ENCODE measurements around the gene MAD2L2. TPM values are rescaled to one million over a fixed set of nuclear protein-coding genes. Genes with fewer than 3 reads are reported as not detected.

Gene MAD2L2
- total RNA-seq, 1 experiment from 2014 or later, result 127 TPM

DNA sequence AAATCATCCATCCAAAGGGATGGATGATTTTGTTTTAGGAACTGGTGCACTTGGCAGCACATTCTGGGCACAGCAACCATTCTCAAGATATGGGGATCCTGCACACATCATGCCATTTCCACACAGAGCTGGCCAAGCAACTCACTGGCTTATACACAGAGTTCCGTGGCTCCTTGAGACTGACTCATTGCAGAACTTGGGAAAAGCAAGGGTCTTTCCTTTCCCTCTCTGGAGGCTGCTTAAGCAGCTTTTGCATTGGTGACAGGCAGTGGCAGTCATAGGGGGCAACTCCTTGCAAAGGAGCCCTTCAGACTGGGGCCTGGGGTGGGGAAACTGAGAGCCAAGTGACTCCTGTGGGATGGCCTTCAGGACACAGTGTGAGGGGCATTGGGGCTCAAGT, 1.9 kb upstream of the MAD2L2 start:
- H3K9ac ChIP-seq (ENCODE audit: low read length), result no peak overlapping the region
- no peaks in the 10 kb centered on the region for H4K20me1 ChIP-seq (ENCODE audit: low read length)
- ATAC-seq (no peak), DNase-seq (no peak)
- no peak overlapping the region for H3K27ac ChIP-seq (ENCODE audit: low read length)
- H3K79me2 ChIP-seq (ENCODE audit: low read length), result no peaks in the 10 kb centered on the region
- no peak overlapping the region for H2AFZ ChIP-seq (ENCODE audit: low read length)
- TF ChIP-seq, protein P1, sequence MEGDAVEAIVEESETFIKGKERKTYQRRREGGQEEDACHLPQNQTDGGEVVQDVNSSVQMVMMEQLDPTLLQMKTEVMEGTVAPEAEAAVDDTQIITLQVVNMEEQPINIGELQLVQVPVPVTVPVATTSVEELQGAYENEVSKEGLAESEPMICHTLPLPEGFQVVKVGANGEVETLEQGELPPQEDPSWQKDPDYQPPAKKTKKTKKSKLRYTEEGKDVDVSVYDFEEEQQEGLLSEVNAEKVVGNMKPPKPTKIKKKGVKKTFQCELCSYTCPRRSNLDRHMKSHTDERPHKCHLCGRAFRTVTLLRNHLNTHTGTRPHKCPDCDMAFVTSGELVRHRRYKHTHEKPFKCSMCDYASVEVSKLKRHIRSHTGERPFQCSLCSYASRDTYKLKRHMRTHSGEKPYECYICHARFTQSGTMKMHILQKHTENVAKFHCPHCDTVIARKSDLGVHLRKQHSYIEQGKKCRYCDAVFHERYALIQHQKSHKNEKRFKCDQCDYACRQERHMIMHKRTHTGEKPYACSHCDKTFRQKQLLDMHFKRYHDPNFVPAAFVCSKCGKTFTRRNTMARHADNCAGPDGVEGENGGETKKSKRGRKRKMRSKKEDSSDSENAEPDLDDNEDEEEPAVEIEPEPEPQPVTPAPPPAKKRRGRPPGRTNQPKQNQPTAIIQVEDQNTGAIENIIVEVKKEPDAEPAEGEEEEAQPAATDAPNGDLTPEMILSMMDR (conservative IDR thresholded peaks at IDR 0.05; ENCODE audit: low read depth, low read length), result no peak
- TF ChIP-seq EZH2phosphoT487 (IDR thresholded peaks at IDR 0.05; ENCODE audit: borderline replicate concordance, low read length) (no peak), EZH2 (IDR thresholded peaks at IDR 0.05; ENCODE audit: low read length, unreplicated experiment) (no peak)
- peaks cover 4% of the 10 kb centered on the region; the same call in 1 of the 2 replicates for H3K4me1 ChIP-seq (ENCODE audit: insufficient read depth, low read length)
- H3K4me3 ChIP-seq (ENCODE audit: low read length), result no peak overlapping the region
- no peaks in the 10 kb centered on the region for H3K36me3 ChIP-seq (ENCODE audit: low read depth, low read length)
- H3K4me2 ChIP-seq (ENCODE audit: low read length), result no peak overlapping the region
- H3F3A ChIP-seq (ENCODE audit: low read length, unreplicated experiment), result no peaks in the 10 kb centered on the region
- ChIA-PET POLR2A (ENCODE audit: unreplicated experiment) (interaction anchor here (0.5 kb wide), 1 partner anchor 120 kb away, joined by 5 read pairs; no protein-coding TSS in a partner anchor), CTCF (no interaction called here)
- intact Hi-C loops (cut with micrococcal nuclease), result no loop called here
- no peaks in the 10 kb centered on the region for H3K9me2 ChIP-seq (replicated peaks; ENCODE audit: low read length)
- BruUV-seq (replicated peaks), result no TSS peak
- H3K9me3 ChIP-seq (ENCODE audit: low read length), result no peaks in the 10 kb centered on the region
- H3K27me3 ChIP-seq (ENCODE audit: low read length), result no peaks in the 10 kb centered on the region

GRCh38 chr1:11682287-11682771, 1.4 kb upstream of the MAD2L2 start:
- Histone ChIP-seq H3K9ac (ENCODE audit: low read length) (no peak overlapping the region), H3F3A (ENCODE audit: low read length, unreplicated experiment) (no peaks in the 10 kb centered on the region), H3K4me2 (ENCODE audit: low read length) (no peak overlapping the region), H3K79me2 (ENCODE audit: low read length) (no peaks in the 10 kb centered on the region), H4K20me1 (ENCODE audit: low read length) (no peaks in the 10 kb centered on the region), H3K36me3 (ENCODE audit: low read depth, low read length) (no peaks in the 10 kb centered on the region), H3K27ac (ENCODE audit: low read length) (no peak overlapping the region), H3K9me2 (replicated peaks; ENCODE audit: low read length) (no peaks in the 10 kb centered on the region), H3K4me1 (ENCODE audit: insufficient read depth, low read length) (peaks cover 4% of the 10 kb centered on the region; the same call in 1 of the 2 replicates), H2AFZ (ENCODE audit: low read length) (no peak overlapping the region), H3K27me3 (ENCODE audit: low read length) (no peaks in the 10 kb centered on the region), H3K9me3 (ENCODE audit: low read length) (no peaks in the 10 kb centered on the region), H3K4me3 (ENCODE audit: low read length) (no peak overlapping the region)
- DNase-seq (no peak), ATAC-seq (no peak)
- intact Hi-C loops (cut with micrococcal nuclease), result no loop called here
- CTCF ChIA-PET, result no interaction called here
- POLR2A ChIA-PET (ENCODE audit: unreplicated experiment), result no interaction called here
- TF ChIP-seq EZH2phosphoT487 (IDR thresholded peaks at IDR 0.05; ENCODE audit: borderline replicate concordance, low read length), result no peak
- TF ChIP-seq, protein P1 (conservative IDR thresholded peaks at IDR 0.05; ENCODE audit: low read depth, low read length), result no peak
- TF ChIP-seq EZH2 (IDR thresholded peaks at IDR 0.05; ENCODE audit: low read length, unreplicated experiment), result no peak
- no TSS peak for BruUV-seq (replicated peaks)

GRCh38 chr1:11680270-11681070, 478 bp downstream of the MAD2L2 start:
- intact Hi-C loops (cut with micrococcal nuclease), result no loop called here
- TSS peak; percentile 43 for BruUV-seq (replicated peaks)
- CTCF ChIA-PET, result no interaction called here

More at GRCh38 chr1:11680270-11681070, 478 bp downstream of the MAD2L2 start:
- Histone ChIP-seq H4K20me1 (ENCODE audit: low read length) (no peaks in the 10 kb centered on the region), H3K27ac (ENCODE audit: low read length) (no peak overlapping the region), H3K9ac (ENCODE audit: low read length) (peak overlapping the region; percentile 76), H2AFZ (ENCODE audit: low read length) (peak overlapping the region; percentile 95), H3K9me2 (replicated peaks; ENCODE audit: low read length) (no peaks in the 10 kb centered on the region), H3K79me2 (ENCODE audit: low read length) (no peaks in the 10 kb centered on the region), H3K9me3 (ENCODE audit: low read length) (no peaks in the 10 kb centered on the region), H3F3A (ENCODE audit: low read length, unreplicated experiment) (no peaks in the 10 kb centered on the region), H3K27me3 (ENCODE audit: low read length) (no peaks in the 10 kb centered on the region), H3K4me1 (ENCODE audit: insufficient read depth, low read length) (peaks cover 4% of the 10 kb centered on the region; the same call in 1 of the 2 replicates), H3K4me3 (ENCODE audit: low read length) (peak overlapping the region; percentile 92), H3K4me2 (ENCODE audit: low read length) (peak overlapping the region; percentile 91), H3K36me3 (ENCODE audit: low read depth, low read length) (no peaks in the 10 kb centered on the region; the same call in 1 of the 2 replicates)
- ATAC-seq, result peak; percentile 37
- DNase-seq, result peak; percentile 6
- TF ChIP-seq, protein P1 (conservative IDR thresholded peaks at IDR 0.05; ENCODE audit: low read depth, low read length), result no peak
- TF ChIP-seq EZH2 (IDR thresholded peaks at IDR 0.05; ENCODE audit: low read length, unreplicated experiment) (no peak), EZH2phosphoT487 (IDR thresholded peaks at IDR 0.05; ENCODE audit: borderline replicate concordance, low read length) (no peak)
- POLR2A ChIA-PET (ENCODE audit: unreplicated experiment), result no interaction called here
